Spleen (tissue), 7 donors: ENCODE data around the gene ATXN7.

Experiments
- POLR2A ChIP-seq, 3 donors: fragments of 450-650 bp; IDR thresholded peaks; one replicate each; pipeline ENCODE4 v1.5.1; 2017; ENCODE audit warnings: antibody characterized with exemption in 3 of 3, mild to moderate bottlenecking in 1 of 3
- POLR2AphosphoS5 ChIP-seq, 3 donors: sonication (generic); formaldehyde crosslinking; IDR thresholded peaks; one replicate each; pipeline ENCODE4 v1.5.1; 2017; ENCODE audit warnings: antibody characterized with exemption in 3 of 3
- TF ChIP-seq, protein P1 (sequence below), 11 experiments: fragments of 200-600 bp in 7 of 11; fragments of 450-650 bp in 4 of 11; sonication (generic) in 4 of 11; IDR thresholded peaks in 8 of 11; conservative IDR thresholded peaks in 3 of 11; 1 replicate in 7 of 11; 2 replicates in 4 of 11; pipeline versions ENCODE4 v1.4.0 to v1.8.0; 2016 to 2021; ENCODE audit warnings: antibody characterized with exemption in 11 of 11, inconsistent platforms in 4 of 11, mild to moderate bottlenecking in 1 of 11
- donor health status: DM: no; HTN: no; CAD: no; lungs with moderate emphysema.
- donor health status: DM: no; HTN: no; CAD: no.
- donor health status: DM: no; HTN: no; CAD: no.

DNA sequence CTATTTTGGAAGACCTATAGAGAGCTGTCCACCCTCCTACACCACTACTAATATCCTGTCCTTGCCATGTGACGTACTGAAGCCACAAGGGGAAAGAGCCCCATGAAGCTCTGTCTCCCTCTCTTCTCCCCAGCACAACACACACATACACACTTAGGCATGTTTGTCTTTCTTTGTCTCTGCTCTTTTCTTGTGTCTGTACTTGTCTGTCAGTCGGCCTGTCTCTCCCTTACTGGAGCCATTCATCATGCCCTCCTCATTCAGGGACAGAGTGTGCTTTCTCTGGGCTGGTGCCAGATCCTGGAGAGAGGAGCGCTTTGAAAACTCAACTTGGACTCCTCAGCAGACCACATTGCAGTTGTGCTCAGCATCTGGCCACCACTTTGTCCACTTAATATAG, 112.1 kb downstream of the ATXN7 start:
- TF ChIP-seq, protein P1, sequence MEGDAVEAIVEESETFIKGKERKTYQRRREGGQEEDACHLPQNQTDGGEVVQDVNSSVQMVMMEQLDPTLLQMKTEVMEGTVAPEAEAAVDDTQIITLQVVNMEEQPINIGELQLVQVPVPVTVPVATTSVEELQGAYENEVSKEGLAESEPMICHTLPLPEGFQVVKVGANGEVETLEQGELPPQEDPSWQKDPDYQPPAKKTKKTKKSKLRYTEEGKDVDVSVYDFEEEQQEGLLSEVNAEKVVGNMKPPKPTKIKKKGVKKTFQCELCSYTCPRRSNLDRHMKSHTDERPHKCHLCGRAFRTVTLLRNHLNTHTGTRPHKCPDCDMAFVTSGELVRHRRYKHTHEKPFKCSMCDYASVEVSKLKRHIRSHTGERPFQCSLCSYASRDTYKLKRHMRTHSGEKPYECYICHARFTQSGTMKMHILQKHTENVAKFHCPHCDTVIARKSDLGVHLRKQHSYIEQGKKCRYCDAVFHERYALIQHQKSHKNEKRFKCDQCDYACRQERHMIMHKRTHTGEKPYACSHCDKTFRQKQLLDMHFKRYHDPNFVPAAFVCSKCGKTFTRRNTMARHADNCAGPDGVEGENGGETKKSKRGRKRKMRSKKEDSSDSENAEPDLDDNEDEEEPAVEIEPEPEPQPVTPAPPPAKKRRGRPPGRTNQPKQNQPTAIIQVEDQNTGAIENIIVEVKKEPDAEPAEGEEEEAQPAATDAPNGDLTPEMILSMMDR (IDR thresholded peaks at IDR 0.05 in 8 of 11, conservative IDR thresholded peaks at IDR 0.05 in 3 of 11) = no peak
- TF ChIP-seq POLR2A (IDR thresholded peaks at IDR 0.05) (no peak), POLR2AphosphoS5 (IDR thresholded peaks at IDR 0.05) (peak in 1 of 3 donors; percentile 35)
